RPMI8226 (cell line): ENCODE results near the gene FMN2.

ENCODE experiments used
- DNase-seq: peaks from one replicate; pipeline ENCODE4 v3.0.0-alpha.2; 2015

Gene FMN2

GRCh38 chr1:240201931-240202330 is 110.2 kb downstream of the FMN2 start:
- DNase-seq, result no peak

- no peak for DNase-seq
These were observed 115.5 kb downstream of the FMN2 start for GRCh38 chr1:240207073-240207709.

GRCh38 chr1:240210026-240210425 is 118.3 kb downstream of the FMN2 start:
- DNase-seq, result no peak

- DNase-seq, result no peak
These were observed 120.9 kb downstream of the FMN2 start for GRCh38 chr1:240212556-240212955.

GRCh38 chr1:240217403-240217802 is 125.7 kb downstream of the FMN2 start:
- DNase-seq, result no peak

GRCh38 chr1:240219104-240219503 is 127.4 kb downstream of the FMN2 start:
- DNase-seq, result no peak

- DNase-seq, result no peak
These were observed 134.4 kb downstream of the FMN2 start for GRCh38 chr1:240226102-240226501.

- DNase-seq, result no peak
These were observed 139.1 kb downstream of the FMN2 start for GRCh38 chr1:240230816-240231215.

GRCh38 chr1:240232530-240232929 is 140.8 kb downstream of the FMN2 start:
- DNase-seq, result no peak

- DNase-seq, result no peak
These were observed 143.0 kb downstream of the FMN2 start for GRCh38 chr1:240234485-240235210.

- DNase-seq, result no peak
These were observed 144.0 kb downstream of the FMN2 start for GRCh38 chr1:240235521-240236288.

GRCh38 chr1:240237305-240237721 is 145.6 kb downstream of the FMN2 start:
- no peak for DNase-seq

GRCh38 chr1:240239309-240239708 is 147.6 kb downstream of the FMN2 start:
- no peak for DNase-seq

GRCh38 chr1:240241278-240241677 is 149.6 kb downstream of the FMN2 start:
- no peak for DNase-seq

- no peak for DNase-seq
These were observed 151.0 kb downstream of the FMN2 start for GRCh38 chr1:240242601-240243144.

- no peak for DNase-seq
These were observed 153.4 kb downstream of the FMN2 start for GRCh38 chr1:240244968-240245628.

GRCh38 chr1:240245629-240246020 is 153.9 kb downstream of the FMN2 start:
- no peak for DNase-seq

GRCh38 chr1:240247899-240248298 is 156.2 kb downstream of the FMN2 start:
- DNase-seq, result no peak

GRCh38 chr1:240254006-240254405 is 162.3 kb downstream of the FMN2 start:
- DNase-seq, result no peak

- DNase-seq, result no peak
These were observed 163.2 kb downstream of the FMN2 start for GRCh38 chr1:240254778-240255291.

GRCh38 chr1:240255922-240256321 is 164.2 kb downstream of the FMN2 start:
- no peak for DNase-seq

- DNase-seq, result no peak
These were observed 165.3 kb downstream of the FMN2 start for GRCh38 chr1:240256836-240257503.
